ENCODE results near the gene GRM3. TPM values are rescaled to one million over a fixed set of nuclear protein-coding genes. Genes with fewer than 3 reads are reported as not detected.

GRM3 gene
- total RNA-seq, 2 donors from 2014 or later = not detected

DNA sequence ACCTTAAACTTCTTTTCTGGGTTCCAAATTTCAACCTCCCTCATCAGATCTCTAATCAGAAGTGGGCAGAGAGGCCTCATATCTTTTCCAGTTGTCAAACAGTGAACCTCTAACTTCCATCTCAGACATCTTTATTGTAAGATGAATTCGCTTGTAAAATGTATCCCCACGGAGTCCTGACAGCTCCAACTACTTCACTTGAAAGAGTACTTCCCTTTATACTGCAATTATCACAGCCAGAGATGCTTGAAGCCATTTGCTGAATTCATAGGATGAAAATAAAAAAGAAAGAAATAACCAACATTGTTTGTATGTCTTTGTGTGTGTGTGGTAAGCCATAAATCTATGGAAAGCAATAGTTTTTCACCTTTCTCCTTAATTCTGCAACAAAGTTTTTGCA lies 175.2 kb downstream of the GRM3 start:
- 16% methylated on average over 2 of the region's 2 CpGs for WGBS
- TF ChIP-seq, protein P1, sequence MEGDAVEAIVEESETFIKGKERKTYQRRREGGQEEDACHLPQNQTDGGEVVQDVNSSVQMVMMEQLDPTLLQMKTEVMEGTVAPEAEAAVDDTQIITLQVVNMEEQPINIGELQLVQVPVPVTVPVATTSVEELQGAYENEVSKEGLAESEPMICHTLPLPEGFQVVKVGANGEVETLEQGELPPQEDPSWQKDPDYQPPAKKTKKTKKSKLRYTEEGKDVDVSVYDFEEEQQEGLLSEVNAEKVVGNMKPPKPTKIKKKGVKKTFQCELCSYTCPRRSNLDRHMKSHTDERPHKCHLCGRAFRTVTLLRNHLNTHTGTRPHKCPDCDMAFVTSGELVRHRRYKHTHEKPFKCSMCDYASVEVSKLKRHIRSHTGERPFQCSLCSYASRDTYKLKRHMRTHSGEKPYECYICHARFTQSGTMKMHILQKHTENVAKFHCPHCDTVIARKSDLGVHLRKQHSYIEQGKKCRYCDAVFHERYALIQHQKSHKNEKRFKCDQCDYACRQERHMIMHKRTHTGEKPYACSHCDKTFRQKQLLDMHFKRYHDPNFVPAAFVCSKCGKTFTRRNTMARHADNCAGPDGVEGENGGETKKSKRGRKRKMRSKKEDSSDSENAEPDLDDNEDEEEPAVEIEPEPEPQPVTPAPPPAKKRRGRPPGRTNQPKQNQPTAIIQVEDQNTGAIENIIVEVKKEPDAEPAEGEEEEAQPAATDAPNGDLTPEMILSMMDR (IDR thresholded peaks at IDR 0.05) = no peak
- TF ChIP-seq POLR2AphosphoS5 (IDR thresholded peaks at IDR 0.05) = no peak
- TF ChIP-seq POLR2A (IDR thresholded peaks at IDR 0.05) = no peak
- Histone ChIP-seq H3K36me3 (no peaks in the 10 kb centered on the region), H3K27ac (no peak overlapping the region), H3K4me1 (replicated peaks) (no peaks in the 10 kb centered on the region), H3K27me3 (replicated peaks; ENCODE audit: insufficient read depth) (no peaks in the 10 kb centered on the region), H3K9me3 (no peaks in the 10 kb centered on the region), H3K4me3 (no peak overlapping the region)
- intact Hi-C loops (cut with DNase I) = no loop called here
- DNase-seq (ENCODE audit: low spot score) = no peak

DNA sequence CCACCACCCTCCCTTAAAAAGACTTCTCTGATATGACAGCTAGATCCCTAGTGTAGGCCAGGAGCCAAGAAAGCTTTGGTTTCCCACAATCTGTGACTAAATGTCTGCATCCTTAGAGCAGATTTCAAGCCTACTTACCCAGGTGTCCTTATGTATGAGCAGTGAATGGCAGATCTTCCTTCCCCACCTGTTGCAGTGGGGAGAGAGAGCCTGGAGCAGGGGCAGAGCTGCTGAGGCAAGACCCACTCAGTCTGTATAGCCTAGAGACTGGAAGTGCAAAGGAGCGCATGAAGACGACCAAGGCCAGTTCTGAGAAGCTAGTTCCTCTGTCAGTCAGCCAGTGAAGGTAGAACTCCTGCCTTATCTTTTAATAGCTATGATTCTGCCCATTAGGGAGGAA lies 180.1 kb downstream of the GRM3 start:
- Histone ChIP-seq H3K4me3 (no peak overlapping the region), H3K27ac (no peak overlapping the region), H3K27me3 (replicated peaks; ENCODE audit: insufficient read depth) (no peaks in the 10 kb centered on the region), H3K9me3 (no peaks in the 10 kb centered on the region), H3K4me1 (replicated peaks) (no peaks in the 10 kb centered on the region), H3K36me3 (no peaks in the 10 kb centered on the region)
- WGBS = 73% methylated on average over 2 of the region's 2 CpGs
- DNase-seq (ENCODE audit: low spot score) = no peak
- TF ChIP-seq POLR2A (IDR thresholded peaks at IDR 0.05) (no peak), POLR2AphosphoS5 (IDR thresholded peaks at IDR 0.05) (no peak)
- TF ChIP-seq, protein P1 (IDR thresholded peaks at IDR 0.05) = no peak
- intact Hi-C loops (cut with DNase I) = no loop called here

DNA sequence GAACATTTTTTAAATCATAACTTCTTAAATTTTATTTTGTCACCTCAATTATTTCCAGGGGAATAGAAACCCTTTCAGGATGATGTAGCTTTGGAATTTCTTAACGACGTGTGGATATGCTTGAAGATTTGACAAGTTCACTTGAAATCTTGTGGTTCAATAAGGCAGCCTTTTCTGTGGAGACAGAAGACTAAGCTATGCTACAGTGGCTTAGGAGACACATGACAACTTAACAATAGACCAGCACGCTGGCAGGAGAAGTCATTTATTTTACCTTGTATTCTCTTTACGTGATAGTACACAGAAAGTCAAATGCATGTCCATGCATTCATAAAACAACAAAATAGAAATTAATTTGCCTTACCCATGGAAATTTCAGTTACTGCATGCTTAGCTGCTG lies 181.6 kb downstream of the GRM3 start:
- intact Hi-C loops (cut with DNase I) = no loop called here
- Histone ChIP-seq H3K27me3 (replicated peaks; ENCODE audit: insufficient read depth) (no peaks in the 10 kb centered on the region), H3K9me3 (no peaks in the 10 kb centered on the region), H3K36me3 (no peaks in the 10 kb centered on the region), H3K4me3 (no peak overlapping the region), H3K27ac (no peak overlapping the region), H3K4me1 (replicated peaks) (no peaks in the 10 kb centered on the region)
- TF ChIP-seq POLR2A (IDR thresholded peaks at IDR 0.05) (no peak), POLR2AphosphoS5 (IDR thresholded peaks at IDR 0.05) (no peak)
- TF ChIP-seq, protein P1 (IDR thresholded peaks at IDR 0.05) = no peak
- no peak for DNase-seq (ENCODE audit: low spot score)
- WGBS = 63% methylated on average over 4 of the region's 4 CpGs

DNA sequence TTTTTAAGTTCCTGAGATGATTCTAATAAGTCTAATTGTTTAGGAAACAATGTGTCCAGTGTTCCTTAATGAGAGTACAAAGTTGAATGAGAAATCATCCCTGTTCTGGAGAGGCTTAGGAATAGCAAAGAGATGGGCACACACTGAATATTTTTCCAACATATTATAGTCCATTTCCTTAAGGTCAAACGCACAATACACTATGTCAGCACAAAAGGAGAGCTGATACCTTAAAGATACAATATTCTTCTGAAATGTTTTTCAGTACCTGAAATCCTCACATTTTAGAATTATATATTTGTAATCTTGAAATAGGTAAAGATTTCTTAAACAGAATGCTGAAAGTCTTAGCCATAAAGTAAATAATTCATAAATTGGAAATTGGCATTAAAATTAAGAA lies 183.2 kb downstream of the GRM3 start:
- H3K27me3 ChIP-seq (replicated peaks; ENCODE audit: insufficient read depth) = no peaks in the 10 kb centered on the region
- intact Hi-C loops (cut with DNase I) = no loop called here
- no peaks in the 10 kb centered on the region for H3K9me3 ChIP-seq
- TF ChIP-seq POLR2A (IDR thresholded peaks at IDR 0.05) (no peak), POLR2AphosphoS5 (IDR thresholded peaks at IDR 0.05) (no peak)
- H3K4me3 ChIP-seq = no peak overlapping the region
- H3K36me3 ChIP-seq = no peaks in the 10 kb centered on the region
- no peaks in the 10 kb centered on the region for H3K4me1 ChIP-seq (replicated peaks)
- WGBS = 84% methylated on average over 1 of the region's 1 CpG
- H3K27ac ChIP-seq = no peak overlapping the region
- no peak for DNase-seq (ENCODE audit: low spot score)

DNA sequence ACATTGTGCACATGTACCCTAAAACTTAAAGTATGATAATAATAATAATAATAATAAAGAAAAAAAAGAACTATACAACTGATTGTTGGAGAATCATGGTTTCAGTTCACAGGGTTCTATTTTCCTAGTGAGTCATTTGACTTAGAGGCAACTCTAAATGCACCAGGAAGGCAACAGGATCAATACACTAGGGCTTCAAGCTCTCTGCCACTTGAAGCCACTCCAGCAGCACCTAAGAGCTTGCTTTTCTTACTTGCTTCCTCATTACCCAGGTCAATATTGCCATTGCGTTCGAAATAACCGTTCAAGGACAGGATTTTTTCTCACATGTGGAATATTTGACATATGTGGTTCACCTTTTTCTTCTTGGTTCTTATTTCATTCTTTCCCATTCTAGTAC lies 189.7 kb downstream of the GRM3 start:
- Histone ChIP-seq H3K4me3 (no peak overlapping the region), H3K4me1 (replicated peaks) (no peaks in the 10 kb centered on the region), H3K36me3 (no peaks in the 10 kb centered on the region), H3K27me3 (replicated peaks; ENCODE audit: insufficient read depth) (no peaks in the 10 kb centered on the region), H3K27ac (no peak overlapping the region), H3K9me3 (no peaks in the 10 kb centered on the region)
- TF ChIP-seq, protein P1 (IDR thresholded peaks at IDR 0.05) = no peak
- TF ChIP-seq POLR2AphosphoS5 (IDR thresholded peaks at IDR 0.05) (no peak), POLR2A (IDR thresholded peaks at IDR 0.05) (no peak)
- intact Hi-C loops (cut with DNase I) = no loop called here
- WGBS = 97% methylated on average over 3 of the region's 3 CpGs
- DNase-seq (ENCODE audit: low spot score) = no peak
